ENCODE data around the gene PLEKHH1.

Gene PLEKHH1

DNA sequence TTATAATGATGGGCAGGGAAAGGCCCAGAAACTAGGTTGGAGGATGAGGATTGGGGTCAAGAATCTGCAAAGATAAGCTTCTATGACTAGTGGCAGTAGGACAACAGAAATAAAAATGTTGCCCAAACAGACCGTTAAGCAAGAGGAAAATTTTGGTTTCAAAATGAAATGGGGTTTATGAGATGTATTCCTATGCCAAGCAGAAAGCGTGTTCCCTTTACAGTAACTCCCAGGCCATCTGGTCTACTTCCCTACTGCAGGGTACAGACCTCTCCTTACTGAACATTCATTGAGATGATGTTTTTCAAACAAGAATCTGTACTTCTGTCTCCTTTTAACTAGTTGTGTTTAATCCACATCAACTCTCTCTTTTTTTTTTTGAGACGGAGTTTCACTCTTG, 24.1 kb upstream of the PLEKHH1 start:
- no peaks in the 10 kb centered on the region for H3K9me3 ChIP-seq (ENCODE audit: control insufficient read depth, insufficient read depth, low read length)
- H3K4me2 ChIP-seq (ENCODE audit: low read length), result no peak overlapping the region
- TF ChIP-seq, protein P1, sequence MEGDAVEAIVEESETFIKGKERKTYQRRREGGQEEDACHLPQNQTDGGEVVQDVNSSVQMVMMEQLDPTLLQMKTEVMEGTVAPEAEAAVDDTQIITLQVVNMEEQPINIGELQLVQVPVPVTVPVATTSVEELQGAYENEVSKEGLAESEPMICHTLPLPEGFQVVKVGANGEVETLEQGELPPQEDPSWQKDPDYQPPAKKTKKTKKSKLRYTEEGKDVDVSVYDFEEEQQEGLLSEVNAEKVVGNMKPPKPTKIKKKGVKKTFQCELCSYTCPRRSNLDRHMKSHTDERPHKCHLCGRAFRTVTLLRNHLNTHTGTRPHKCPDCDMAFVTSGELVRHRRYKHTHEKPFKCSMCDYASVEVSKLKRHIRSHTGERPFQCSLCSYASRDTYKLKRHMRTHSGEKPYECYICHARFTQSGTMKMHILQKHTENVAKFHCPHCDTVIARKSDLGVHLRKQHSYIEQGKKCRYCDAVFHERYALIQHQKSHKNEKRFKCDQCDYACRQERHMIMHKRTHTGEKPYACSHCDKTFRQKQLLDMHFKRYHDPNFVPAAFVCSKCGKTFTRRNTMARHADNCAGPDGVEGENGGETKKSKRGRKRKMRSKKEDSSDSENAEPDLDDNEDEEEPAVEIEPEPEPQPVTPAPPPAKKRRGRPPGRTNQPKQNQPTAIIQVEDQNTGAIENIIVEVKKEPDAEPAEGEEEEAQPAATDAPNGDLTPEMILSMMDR (IDR thresholded peaks at IDR 0.05; ENCODE audit: low read depth, low read length, poor library complexity, severe bottlenecking), result no peak
- TF ChIP-seq EZH2phosphoT487 (IDR thresholded peaks at IDR 0.05; ENCODE audit: borderline replicate concordance, low read length), result no peak
- no peaks in the 10 kb centered on the region for H3K27me3 ChIP-seq (ENCODE audit: control insufficient read depth, low read length)
- H3F3A ChIP-seq (ENCODE audit: control insufficient read depth, insufficient read depth), result peaks cover 10% of the 10 kb centered on the region
- H3K27ac ChIP-seq (ENCODE audit: low read depth, low read length), result no peak overlapping the region
- H3K36me3 ChIP-seq (ENCODE audit: control insufficient read depth, low read length), result no peaks in the 10 kb centered on the region
- H4K20me1 ChIP-seq (ENCODE audit: control insufficient read depth, insufficient read depth, low read depth, low read length), result no peaks in the 10 kb centered on the region
- peaks cover 26% of the 10 kb centered on the region for H3K4me1 ChIP-seq (ENCODE audit: control insufficient read depth, low read length)
- no peak overlapping the region for H3K4me3 ChIP-seq (ENCODE audit: low read length)
- H3K9me2 ChIP-seq (replicated peaks; ENCODE audit: control insufficient read depth, low read length), result no peaks in the 10 kb centered on the region
- no peaks in the 10 kb centered on the region for H3K79me2 ChIP-seq (ENCODE audit: control insufficient read depth, low read length)

DNA sequence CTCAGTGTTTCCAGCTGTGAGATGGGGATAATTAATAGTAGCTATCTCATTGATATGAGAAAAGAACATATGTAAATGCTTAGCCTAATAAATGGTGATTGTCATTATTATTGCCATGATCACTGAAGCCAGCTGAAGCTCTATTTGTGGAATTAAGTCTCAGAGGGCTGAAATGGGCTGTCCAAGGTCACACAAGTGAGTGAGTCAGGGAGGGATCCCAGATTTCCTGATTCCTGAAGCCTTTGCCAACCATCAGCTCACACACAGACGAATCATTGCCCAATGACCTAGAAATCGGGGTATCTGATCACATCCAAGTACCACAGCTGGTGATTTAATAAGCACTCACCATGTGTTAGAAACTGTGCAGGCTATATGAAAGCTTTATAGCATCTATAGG, 23.0 kb upstream of the PLEKHH1 start:
- no peaks in the 10 kb centered on the region for H3K9me2 ChIP-seq (replicated peaks; ENCODE audit: control insufficient read depth, low read length)
- H4K20me1 ChIP-seq (ENCODE audit: control insufficient read depth, insufficient read depth, low read depth, low read length), result no peaks in the 10 kb centered on the region
- no peak overlapping the region for H3K27ac ChIP-seq (ENCODE audit: low read depth, low read length)
- H3K9me3 ChIP-seq (ENCODE audit: control insufficient read depth, insufficient read depth, low read length), result no peaks in the 10 kb centered on the region
- no peaks in the 10 kb centered on the region for H3K79me2 ChIP-seq (ENCODE audit: control insufficient read depth, low read length)
- peaks cover 10% of the 10 kb centered on the region for H3F3A ChIP-seq (ENCODE audit: control insufficient read depth, insufficient read depth)
- peaks cover 34% of the 10 kb centered on the region for H3K4me1 ChIP-seq (ENCODE audit: control insufficient read depth, low read length)
- TF ChIP-seq, protein P1 (IDR thresholded peaks at IDR 0.05; ENCODE audit: low read depth, low read length, poor library complexity, severe bottlenecking), result no peak
- no peak for TF ChIP-seq EZH2phosphoT487 (IDR thresholded peaks at IDR 0.05; ENCODE audit: borderline replicate concordance, low read length)
- no peak overlapping the region for H3K4me2 ChIP-seq (ENCODE audit: low read length)
- H3K27me3 ChIP-seq (ENCODE audit: control insufficient read depth, low read length), result no peaks in the 10 kb centered on the region
- H3K36me3 ChIP-seq (ENCODE audit: control insufficient read depth, low read length), result no peaks in the 10 kb centered on the region
- no peak overlapping the region for H3K4me3 ChIP-seq (ENCODE audit: low read length)

DNA sequence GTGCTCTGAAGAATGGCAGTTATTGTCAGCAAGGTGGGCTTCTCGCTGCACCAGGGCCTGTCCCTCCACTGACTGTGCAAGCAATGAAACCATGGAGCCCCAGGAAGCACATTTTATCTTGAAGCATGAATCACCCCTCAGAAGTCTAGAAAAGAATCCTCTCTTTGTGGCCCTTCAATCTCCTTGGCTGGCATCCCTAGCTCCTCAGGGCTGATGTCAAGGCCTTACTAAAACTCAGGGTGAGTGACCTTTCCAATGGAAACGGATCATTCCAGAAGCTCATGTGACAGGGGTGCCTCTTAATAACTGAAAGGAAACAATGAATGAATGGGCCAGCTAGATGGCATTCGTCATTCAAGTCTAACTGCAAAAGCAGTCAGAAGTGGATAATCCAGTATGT, 22.3 kb upstream of the PLEKHH1 start:
- peaks cover 10% of the 10 kb centered on the region for H3F3A ChIP-seq (ENCODE audit: control insufficient read depth, insufficient read depth)
- H3K4me1 ChIP-seq (ENCODE audit: control insufficient read depth, low read length), result peaks cover 40% of the 10 kb centered on the region
- H3K36me3 ChIP-seq (ENCODE audit: control insufficient read depth, low read length), result no peaks in the 10 kb centered on the region
- H3K4me3 ChIP-seq (ENCODE audit: low read length), result no peak overlapping the region
- TF ChIP-seq, protein P1 (IDR thresholded peaks at IDR 0.05; ENCODE audit: low read depth, low read length, poor library complexity, severe bottlenecking), result no peak
- no peak for TF ChIP-seq EZH2phosphoT487 (IDR thresholded peaks at IDR 0.05; ENCODE audit: borderline replicate concordance, low read length)
- no peaks in the 10 kb centered on the region for H3K9me2 ChIP-seq (replicated peaks; ENCODE audit: control insufficient read depth, low read length)
- no peak overlapping the region for H3K4me2 ChIP-seq (ENCODE audit: low read length)
- H3K27ac ChIP-seq (ENCODE audit: low read depth, low read length), result no peak overlapping the region
- no peaks in the 10 kb centered on the region for H3K9me3 ChIP-seq (ENCODE audit: control insufficient read depth, insufficient read depth, low read length)
- H3K79me2 ChIP-seq (ENCODE audit: control insufficient read depth, low read length), result no peaks in the 10 kb centered on the region
- H4K20me1 ChIP-seq (ENCODE audit: control insufficient read depth, insufficient read depth, low read depth, low read length), result no peaks in the 10 kb centered on the region
- peaks cover 4% of the 10 kb centered on the region for H3K27me3 ChIP-seq (ENCODE audit: control insufficient read depth, low read length)

Data from DOHH2 (cell line).